ENCODE measurements around the gene BST2. TPM values are rescaled to one million over a fixed set of nuclear protein-coding genes. Genes with fewer than 3 reads are reported as not detected.
"Not testable (repeated sequence)": the region's sequence is repeated elsewhere in the genome, so short reads cannot be mapped to it uniquely, and the experiment has no call there.

Gene BST2
- total RNA-seq, 1 donor from 2014 or later: not detected

GRCh38 chr19:17379221-17379631 is 26.2 kb downstream of the BST2 start:
- H3K9me3 Mint-ChIP-seq: peaks cover 3% of the 10 kb centered on the region
- H3K36me3 Mint-ChIP-seq (ENCODE audit: low read depth): no peaks in the 10 kb centered on the region
- H3K4me1 Mint-ChIP-seq: peaks cover 35% of the 10 kb centered on the region
- DNase-seq (ENCODE audit: low read depth, low spot score): peak; percentile 38
- TF ChIP-seq CTCF (conservative IDR thresholded peaks at IDR 0.05): no peak
- no peak overlapping the region for H3K4me3 Mint-ChIP-seq
- peak overlapping the region; percentile 84 for H3K27ac Mint-ChIP-seq (ENCODE audit: unreplicated experiment)
- H3K27me3 Mint-ChIP-seq (ENCODE audit: low read depth): no peaks in the 10 kb centered on the region

- no peak overlapping the region for H3K4me3 Mint-ChIP-seq
- no peaks in the 10 kb centered on the region for H3K36me3 Mint-ChIP-seq (ENCODE audit: low read depth)
- no peak for TF ChIP-seq CTCF (conservative IDR thresholded peaks at IDR 0.05)
- no peak overlapping the region for H3K27ac Mint-ChIP-seq (ENCODE audit: unreplicated experiment)
- DNase-seq (ENCODE audit: low read depth, low spot score): no peak
- H3K9me3 Mint-ChIP-seq: peaks cover 3% of the 10 kb centered on the region
- peaks cover 35% of the 10 kb centered on the region for H3K4me1 Mint-ChIP-seq
- H3K27me3 Mint-ChIP-seq (ENCODE audit: low read depth): no peaks in the 10 kb centered on the region
Measured at GRCh38 chr19:17378271-17378670, 27.2 kb downstream of the BST2 start.

DNA sequence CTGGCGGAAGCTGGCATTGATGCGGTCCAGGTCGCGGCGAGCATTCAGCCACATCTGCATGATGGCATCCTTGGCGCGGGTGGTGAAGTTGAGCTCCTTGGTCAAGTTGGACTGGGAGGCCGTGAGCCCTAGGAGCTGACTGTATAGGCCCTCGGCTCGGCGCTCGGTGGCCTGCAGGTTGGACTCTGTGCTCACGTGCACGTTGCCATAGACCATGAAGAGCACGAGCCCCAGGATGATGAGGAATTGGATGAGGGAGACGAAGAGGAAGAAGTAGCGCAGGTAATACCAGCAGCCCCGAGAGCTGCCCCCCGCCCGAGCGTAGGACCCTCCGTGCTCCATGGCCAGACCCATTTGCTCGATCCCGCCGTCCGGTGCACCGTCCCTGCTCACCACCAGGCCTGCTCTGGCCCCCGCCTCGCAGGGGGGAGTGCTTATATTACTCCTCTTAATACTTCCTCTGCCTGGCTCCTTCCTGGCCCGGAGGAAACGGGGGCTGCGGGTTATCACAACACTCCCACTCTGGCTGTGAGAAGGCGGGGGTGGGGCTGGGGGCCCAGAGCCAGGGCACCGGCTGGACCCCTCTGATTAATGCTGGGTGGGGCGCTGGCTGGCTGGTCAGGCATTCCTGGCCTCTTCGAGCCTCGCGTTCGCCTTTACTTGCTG is 28.4 kb downstream of the BST2 start, which contains the start of gene PLVAP:
Gene PLVAP (minus strand): TSS at position 408 of the 666 bp plus-strand sequence. CDS start 54 bp downstream, at position 354.
- no peak for DNase-seq (ENCODE audit: low read depth, low spot score)
- H3K27me3 Mint-ChIP-seq (ENCODE audit: low read depth): no peaks in the 10 kb centered on the region
- TF ChIP-seq CTCF (conservative IDR thresholded peaks at IDR 0.05): no peak
- peaks cover 28% of the 10 kb centered on the region for H3K4me1 Mint-ChIP-seq
- H3K9me3 Mint-ChIP-seq: peaks cover 3% of the 10 kb centered on the region
- H3K27ac Mint-ChIP-seq (ENCODE audit: unreplicated experiment): no peak within 1 kb of the TSS
- H3K36me3 Mint-ChIP-seq (ENCODE audit: low read depth): no peaks in the 10 kb centered on the region
- no peak within 1 kb of the TSS for H3K4me3 Mint-ChIP-seq

GRCh38 chr19:17370026-17370587 is 35.3 kb downstream of the BST2 start:
- no peaks in the 10 kb centered on the region for H3K36me3 Mint-ChIP-seq (ENCODE audit: low read depth)
- H3K27me3 Mint-ChIP-seq (ENCODE audit: low read depth): no peaks in the 10 kb centered on the region
- no peak for TF ChIP-seq CTCF (conservative IDR thresholded peaks at IDR 0.05)
- H3K27ac Mint-ChIP-seq (ENCODE audit: unreplicated experiment): peak overlapping the region; percentile 25
- H3K4me3 Mint-ChIP-seq: no peak overlapping the region
- DNase-seq (ENCODE audit: low read depth, low spot score): no peak
- H3K9me3 Mint-ChIP-seq: no peaks in the 10 kb centered on the region
- H3K4me1 Mint-ChIP-seq: peaks cover 4% of the 10 kb centered on the region

DNA sequence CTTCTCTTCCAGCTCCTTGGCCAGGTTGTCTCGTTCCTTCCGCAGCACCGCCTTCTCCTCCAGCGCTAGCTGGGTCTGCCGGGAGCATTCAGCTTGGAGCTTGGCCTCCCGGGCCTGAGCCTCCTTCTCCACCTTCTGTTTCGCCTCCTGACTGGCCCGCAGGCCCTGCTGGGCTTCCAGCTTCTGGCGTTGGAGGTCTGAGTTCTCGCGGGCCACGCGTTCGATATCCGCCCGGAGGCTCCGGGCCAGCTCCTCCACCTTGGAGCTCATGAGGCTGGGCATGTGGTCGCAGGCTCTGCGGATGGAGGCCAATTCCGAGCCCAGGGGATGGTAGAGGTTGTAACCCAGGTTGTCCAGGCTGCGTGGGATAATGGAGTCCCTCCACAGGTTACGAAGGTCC is 40.1 kb downstream of the BST2 start:
- Mint-ChIP-seq H3K4me1 (peaks cover 3% of the 10 kb centered on the region), H3K27me3 (ENCODE audit: low read depth) (no peaks in the 10 kb centered on the region), H3K9me3 (peaks cover 3% of the 10 kb centered on the region), H3K27ac (ENCODE audit: unreplicated experiment) (no peak overlapping the region), H3K4me3 (no peak overlapping the region), H3K36me3 (ENCODE audit: low read depth) (no peaks in the 10 kb centered on the region)
- no peak for TF ChIP-seq CTCF (conservative IDR thresholded peaks at IDR 0.05)
- DNase-seq (ENCODE audit: low read depth, low spot score): no peak

GRCh38 chr19:17363852-17364605 is 41.4 kb downstream of the BST2 start:
- H3K27ac Mint-ChIP-seq (ENCODE audit: unreplicated experiment): peak overlapping the region; percentile 35
- DNase-seq (ENCODE audit: low read depth, low spot score); H3K4me1 Mint-ChIP-seq; H3K36me3 Mint-ChIP-seq (ENCODE audit: low read depth); H3K9me3 Mint-ChIP-seq; H3K4me3 Mint-ChIP-seq; H3K27me3 Mint-ChIP-seq (ENCODE audit: low read depth): not testable (repeated sequence)
